A549 (cell line): ENCODE results near the gene RPTOR. TPM values are rescaled to one million over a fixed set of nuclear protein-coding genes. Genes with fewer than 3 reads are reported as not detected.
A peak's percentile ranks its signal among the peaks of the same experiment; 100 is the strongest.

Experiments used
- ATAC-seq, 2 experiments: fragments of 200-7000 bp in 1 of 2; fragments of >200 bp in 1 of 2; cut with Nextera tagmentation in 1 of 2; cut with Tn5 transposase in 1 of 2; 3 replicates each; pipeline versions ENCODE4 v1.8.0 to v1.9.1; 2018 to 2020; ENCODE audit warnings: mild to moderate bottlenecking in 1 of 2, moderate library complexity in 1 of 2
- CTCF ChIA-PET: fragments of 300-600 bp; sonication (Branson Sonifier 250); formaldehyde crosslinking; extraction: SDS; loops from one replicate; lab custom pipeline; 2021; ENCODE audit warnings: antibody characterized with exemption, inconsistent platforms; lab: Yijun Ruan, JAX
- POLR2A ChIA-PET: fragments of 350-600 bp; formaldehyde crosslinking; extraction: SDS; loops from one replicate; lab custom pipeline; 2021; ENCODE audit warnings: antibody characterized with exemption, inconsistent platforms; lab: Yijun Ruan, JAX
- DNase-seq, 2 experiments: peaks; one replicate each; pipeline versions ENCODE4 v3.0.0 to v3.0.0-alpha.2; 2011 to 2016; ENCODE audit warnings: low read depth in 1 of 2, low spot score in 1 of 2
- FAIRE-seq: peaks from 2 replicates; lab custom pipeline; 2011; peaks lifted over from hg19 to GRCh38; lab: Jason Lieb, UNC
- H3K27ac ChIP-seq, 2 experiments: fragments of >200 bp; sonication (Bioruptor Twin); formaldehyde crosslinking; 3 replicates each; pipeline ENCODE4 v1.5.1; 2016 to 2017
- H3K4me1 ChIP-seq: fragments of >200 bp; sonication (Bioruptor Twin); formaldehyde crosslinking; 3 replicates; pipeline ENCODE4 v1.6.1; 2016
- H3K4me2 ChIP-seq: fragments of >200 bp; sonication (Bioruptor Twin); formaldehyde crosslinking; 3 replicates; pipeline ENCODE4 v1.6.1; 2016
- H3K4me3 ChIP-seq: fragments of >200 bp; sonication (Bioruptor Twin); formaldehyde crosslinking; 3 replicates; pipeline ENCODE4 v1.5.1; 2016
- H3K9me3 ChIP-seq: fragments of >200 bp; sonication (Bioruptor Twin); formaldehyde crosslinking; 3 replicates; pipeline ENCODE4 v1.6.1; 2016
- BCL3 ChIP-seq: fragments of >200 bp; sonication (Bioruptor Twin); formaldehyde crosslinking; IDR thresholded peaks from 3 replicates; pipeline ENCODE4 v1.6.1; 2016
- CEBPB ChIP-seq, 2 experiments: fragments of >200 bp in 1 of 2; sonication (Bioruptor Twin) in 1 of 2; formaldehyde crosslinking in 1 of 2; IDR thresholded peaks; 2 replicates each; pipeline ENCODE4 v1.6.1; 2012 to 2016
- CHD2 ChIP-seq: fragments of 150-350 bp; IDR thresholded peaks from 2 replicates; pipeline ENCODE4 v1.6.1; 2014; ENCODE audit warnings: low read length; ENCODE audit not compliant: partially characterized antibody
- E2F6 ChIP-seq: IDR thresholded peaks from 2 replicates; pipeline ENCODE4 v1.6.1; 2012; ENCODE audit warnings: low read depth, borderline replicate concordance
- EHF ChIP-seq: fragments of 250-450 bp; sonication (Bioruptor Pico); IDR thresholded peaks from 2 replicates; pipeline ENCODE4 v1.5.0; 2020; ENCODE audit warnings: mild to moderate bottlenecking
- EHMT2 ChIP-seq: fragments of 200-600 bp; sonication (generic); IDR thresholded peaks from 2 replicates; pipeline ENCODE4 v1.6.1; 2016; ENCODE audit warnings: antibody characterized with exemption, low read depth, mild to moderate bottlenecking, moderate library complexity
- ESRRA ChIP-seq: fragments of 150-350 bp; IDR thresholded peaks from 2 replicates; pipeline ENCODE4 v1.6.1; 2014; ENCODE audit warnings: mild to moderate bottlenecking, low read length, borderline replicate concordance
- FOSB ChIP-seq: fragments of 250-450 bp; sonication (Bioruptor Pico); IDR thresholded peaks from 2 replicates; pipeline ENCODE4 v1.5.0; 2020; ENCODE audit warnings: mild to moderate bottlenecking, moderate library complexity
- FOSL2 ChIP-seq, 2 experiments: fragments of 450-650 bp in 1 of 2; fragments of >200 bp in 1 of 2; sonication (Bioruptor Twin) in 1 of 2; formaldehyde crosslinking; IDR thresholded peaks; 2 replicates each; pipeline versions ENCODE4 v1.5.0 to v1.6.1; 2016 to 2020; ENCODE audit warnings: mild to moderate bottlenecking in 1 of 2, moderate library complexity in 1 of 2
- FOXS1 ChIP-seq: fragments of 250-450 bp; sonication (Bioruptor Pico); IDR thresholded peaks from 2 replicates; pipeline ENCODE4 v1.5.0; 2020; ENCODE audit warnings: mild to moderate bottlenecking, moderate library complexity
- GATA3 ChIP-seq: IDR thresholded peaks from 2 replicates; pipeline ENCODE4 v1.6.1; 2012; ENCODE audit warnings: borderline replicate concordance
- HDAC2 ChIP-seq: fragments of 200-600 bp; sonication (generic); IDR thresholded peaks from 2 replicates; pipeline ENCODE4 v1.6.1; 2016
- HEYL ChIP-seq: fragments of 250-450 bp; sonication (Bioruptor Pico); IDR thresholded peaks from 2 replicates; pipeline ENCODE4 v1.8.0; 2021; ENCODE audit warnings: mild to moderate bottlenecking, moderate library complexity
- HMGXB4 ChIP-seq: fragments of 250-450 bp; sonication (Bioruptor Pico); IDR thresholded peaks from 2 replicates; pipeline ENCODE4 v1.5.0; 2021; ENCODE audit warnings: mild to moderate bottlenecking, moderate library complexity, borderline replicate concordance
- HOXB5 ChIP-seq: fragments of 250-450 bp; sonication (Bioruptor Pico); IDR thresholded peaks from 2 replicates; pipeline ENCODE4 v1.5.0; 2020; ENCODE audit warnings: mild to moderate bottlenecking, moderate library complexity
- JUNB ChIP-seq: fragments of >200 bp; sonication (Bioruptor Twin); formaldehyde crosslinking; IDR thresholded peaks from 2 replicates; pipeline ENCODE4 v1.6.1; 2016
- KDM1A ChIP-seq: fragments of 200-600 bp; sonication (generic); IDR thresholded peaks from 2 replicates; pipeline ENCODE4 v1.6.1; 2016; ENCODE audit warnings: low read depth, mild to moderate bottlenecking
- KDM5A ChIP-seq: fragments of 200-600 bp; sonication (generic); IDR thresholded peaks from 2 replicates; pipeline ENCODE4 v1.6.1; 2016; ENCODE audit warnings: antibody characterized with exemption, mild to moderate bottlenecking
- MYC ChIP-seq: IDR thresholded peaks from 2 replicates; pipeline ENCODE4 v1.6.1; 2012; ENCODE audit warnings: mild to moderate bottlenecking, inconsistent platforms, low read length, improper control_type of control experiment, borderline replicate concordance
- NPAS2 ChIP-seq: fragments of 250-450 bp; sonication (Bioruptor Pico); IDR thresholded peaks from 2 replicates; pipeline ENCODE4 v1.8.0; 2022; ENCODE audit warnings: mild to moderate bottlenecking, moderate library complexity, borderline replicate concordance
- NR3C1 ChIP-seq: fragments of >200 bp; sonication (Bioruptor Twin); formaldehyde crosslinking; IDR thresholded peaks from 3 replicates; pipeline ENCODE4 v1.6.1; 2017
- RAD21 ChIP-seq, 2 experiments: fragments of >200 bp in 1 of 2; sonication (Bioruptor Twin) in 1 of 2; formaldehyde crosslinking in 1 of 2; IDR thresholded peaks in 1 of 2; conservative IDR thresholded peaks in 1 of 2; 2 replicates in 1 of 2; 3 replicates in 1 of 2; pipeline ENCODE4 v1.6.1; 2012 to 2018; ENCODE audit warnings: inconsistent platforms in 1 of 2
- RARB ChIP-seq: fragments of 250-450 bp; sonication (Bioruptor Pico); IDR thresholded peaks from 2 replicates; pipeline ENCODE4 v1.8.0; 2021; ENCODE audit warnings: mild to moderate bottlenecking, moderate library complexity
- RCOR1 ChIP-seq: fragments of 150-350 bp; IDR thresholded peaks from 2 replicates; pipeline ENCODE4 v1.6.1; 2014; ENCODE audit warnings: antibody characterized with exemption, low read length, low read depth
- SREBF2 ChIP-seq: fragments of 450-650 bp; IDR thresholded peaks from 2 replicates; pipeline ENCODE4 v1.6.1; 2014; ENCODE audit warnings: mild to moderate bottlenecking, moderate library complexity
- TFCP2L1 ChIP-seq: fragments of 250-450 bp; sonication (Bioruptor Pico); IDR thresholded peaks from 2 replicates; pipeline ENCODE4 v1.5.0; 2021; ENCODE audit warnings: mild to moderate bottlenecking
- ZSCAN20 ChIP-seq: fragments of 250-450 bp; sonication (Bioruptor Pico); IDR thresholded peaks from 2 replicates; pipeline ENCODE4 v1.8.0; 2022; ENCODE audit warnings: mild to moderate bottlenecking, moderate library complexity
- WGBS: methylation state at CpG from one replicate; pipeline ENCODE4 v1.1.6; 2017; ENCODE audit errors: missing lambda C conversion rate; 5-methylcytosine and 5-hydroxymethylcytosine counted together
- polyA plus RNA-seq, 4 experiments: library from polyadenylated mRNA; depleted of rRNA in 3 of 4; stranded (reverse); fragments of >200 nt; fragmentation: RNase III in 1 of 4; extraction: RNeasy Plus Mini Kit Qiagen cat#74134 plus additional on column Dnase treatment in 1 of 4; gene quantifications; 2 replicates in 3 of 4; 3 replicates in 1 of 4; pipeline ENCODE4 v1.2.3, GENCODE V29; 2011 to 2017
- TF ChIP-seq, protein P1 (sequence below): fragments of 250-450 bp; sonication (Bioruptor Pico); IDR thresholded peaks from 2 replicates; pipeline ENCODE4 v1.5.0; 2020; ENCODE audit warnings: low read depth, mild to moderate bottlenecking, moderate library complexity
- TF ChIP-seq, protein P2 (sequence below): fragments of >200 bp; sonication (Bioruptor Twin); formaldehyde crosslinking; IDR thresholded peaks from 2 replicates; pipeline ENCODE4 v1.6.1; 2016
- TF ChIP-seq, protein P3 (sequence below): fragments of >200 bp; sonication (Bioruptor Twin); formaldehyde crosslinking; IDR thresholded peaks from 3 replicates; pipeline ENCODE4 v1.5.1; 2016
- TF ChIP-seq, protein P4 (sequence below): IDR thresholded peaks from 2 replicates; pipeline ENCODE4 v1.6.1; 2012
- TF ChIP-seq, protein P5 (sequence below): fragments of 450-650 bp; IDR thresholded peaks from 2 replicates; pipeline ENCODE4 v1.6.1; 2014; ENCODE audit warnings: antibody characterized with exemption

The RPTOR gene
- polyA plus RNA-seq, 2 of the 4 experiments (the other 2 are of a cell fraction), result 10.8 to 27.1 TPM

DNA sequence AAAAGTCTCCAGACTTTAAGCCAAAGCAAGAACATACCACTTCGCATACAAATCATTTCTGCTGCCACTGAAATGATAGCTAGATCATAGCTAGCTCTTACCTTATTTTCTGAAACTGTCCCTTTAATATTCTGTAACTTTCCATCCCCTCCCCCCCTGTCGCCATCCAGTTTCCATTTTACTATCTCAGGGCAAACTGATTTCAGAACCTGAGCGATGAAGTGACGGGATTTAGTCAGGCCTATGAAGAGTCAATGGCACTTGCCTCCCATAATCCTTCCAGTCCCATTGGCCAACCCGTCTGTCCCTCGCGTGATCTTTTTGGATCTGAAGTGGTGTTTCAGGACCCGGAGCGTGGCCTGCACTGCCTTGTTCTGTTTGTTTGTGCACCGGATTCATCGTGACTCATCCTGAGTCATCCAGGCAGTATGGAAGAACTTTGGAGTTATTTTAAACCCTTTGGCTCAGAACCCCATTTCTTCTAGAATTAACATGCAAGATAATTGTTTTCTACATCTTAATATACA, 247.2 kb downstream of the RPTOR start:
- WGBS, result 1% methylated on average over 11 of the region's 11 CpGs
- Histone ChIP-seq H3K4me3 (peak overlapping the region; percentile 21), H3K4me1 (peaks cover 59% of the 10 kb centered on the region), H3K9me3 (peaks cover 7% of the 10 kb centered on the region; the same call in 1 of the 3 replicates), H3K4me2 (peak overlapping the region; percentile 86), H3K27ac (peak overlapping the region; percentile 79 to 89)
- ATAC-seq, result peak; percentile 91 to 94
- ChIA-PET POLR2A (no interaction called here), CTCF (interaction anchor here (0.9 to 1.7 kb wide), 6 partner anchors 13 to 952 kb away, joined by 3 to 7 read pairs (median 4); partner anchors contain the start of gene CBX4)
- FAIRE-seq, result peak; percentile 98
- DNase-seq, result peak; percentile 92 to 96
- TF ChIP-seq, protein P1, sequence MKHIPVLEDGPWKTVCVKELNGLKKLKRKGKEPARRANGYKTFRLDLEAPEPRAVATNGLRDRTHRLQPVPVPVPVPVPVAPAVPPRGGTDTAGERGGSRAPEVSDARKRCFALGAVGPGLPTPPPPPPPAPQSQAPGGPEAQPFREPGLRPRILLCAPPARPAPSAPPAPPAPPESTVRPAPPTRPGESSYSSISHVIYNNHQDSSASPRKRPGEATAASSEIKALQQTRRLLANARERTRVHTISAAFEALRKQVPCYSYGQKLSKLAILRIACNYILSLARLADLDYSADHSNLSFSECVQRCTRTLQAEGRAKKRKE (CRISPR knock-in tag), result peak; percentile 69; the same call in 1 of the 2 replicates
- TF ChIP-seq RCOR1 (peak; percentile 64; the same call in 1 of the 2 replicates), NR3C1 (no peak), MYC (no peak; the same call in 1 of the 2 replicates), EHF (CRISPR knock-in tag) (no peak), FOSL2 (IDR thresholded peaks at IDR 0.05) (peak; percentile 99), FOSL2 (CRISPR knock-in tag; IDR thresholded peaks at IDR 0.05) (peak; percentile 100), KDM5A (no peak), GATA3 (peak; percentile 79; the same call in 1 of the 2 replicates), RARB (no peak), KDM1A (no peak), EHMT2 (no peak), CHD2 (peak; percentile 9), CEBPB (IDR thresholded peaks at IDR 0.05) (0 out of 4 replicates have a peak, but pooled peaks of 1 of the 2 experiments have one; percentile 1), SREBF2 (no peak), NPAS2 (CRISPR knock-in tag) (no peak), RAD21 (conservative IDR thresholded peaks at IDR 0.05 in 1 of 2, IDR thresholded peaks at IDR 0.05 in 1 of 2) (0 out of 5 replicates have a peak, but pooled peaks have one; percentile 18 to 19), TFCP2L1 (no peak), ESRRA (no peak), ZSCAN20 (no peak), HOXB5 (no peak; the same call in 1 of the 2 replicates), JUNB (peak; percentile 98), E2F6 (peak; percentile 54; the same call in 1 of the 2 replicates), FOSB (no peak), FOXS1 (CRISPR knock-in tag) (peak; percentile 32; the same call in 1 of the 2 replicates), HEYL (CRISPR knock-in tag) (0 out of 2 replicates have a peak, but pooled peaks have one; percentile 11), HDAC2 (no peak), BCL3 (no peak), HMGXB4 (no peak)
- TF ChIP-seq, protein P2, sequence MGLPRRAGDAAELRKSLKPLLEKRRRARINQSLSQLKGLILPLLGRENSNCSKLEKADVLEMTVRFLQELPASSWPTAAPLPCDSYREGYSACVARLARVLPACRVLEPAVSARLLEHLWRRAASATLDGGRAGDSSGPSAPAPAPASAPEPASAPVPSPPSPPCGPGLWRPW, result no peak
- TF ChIP-seq, protein P3, sequence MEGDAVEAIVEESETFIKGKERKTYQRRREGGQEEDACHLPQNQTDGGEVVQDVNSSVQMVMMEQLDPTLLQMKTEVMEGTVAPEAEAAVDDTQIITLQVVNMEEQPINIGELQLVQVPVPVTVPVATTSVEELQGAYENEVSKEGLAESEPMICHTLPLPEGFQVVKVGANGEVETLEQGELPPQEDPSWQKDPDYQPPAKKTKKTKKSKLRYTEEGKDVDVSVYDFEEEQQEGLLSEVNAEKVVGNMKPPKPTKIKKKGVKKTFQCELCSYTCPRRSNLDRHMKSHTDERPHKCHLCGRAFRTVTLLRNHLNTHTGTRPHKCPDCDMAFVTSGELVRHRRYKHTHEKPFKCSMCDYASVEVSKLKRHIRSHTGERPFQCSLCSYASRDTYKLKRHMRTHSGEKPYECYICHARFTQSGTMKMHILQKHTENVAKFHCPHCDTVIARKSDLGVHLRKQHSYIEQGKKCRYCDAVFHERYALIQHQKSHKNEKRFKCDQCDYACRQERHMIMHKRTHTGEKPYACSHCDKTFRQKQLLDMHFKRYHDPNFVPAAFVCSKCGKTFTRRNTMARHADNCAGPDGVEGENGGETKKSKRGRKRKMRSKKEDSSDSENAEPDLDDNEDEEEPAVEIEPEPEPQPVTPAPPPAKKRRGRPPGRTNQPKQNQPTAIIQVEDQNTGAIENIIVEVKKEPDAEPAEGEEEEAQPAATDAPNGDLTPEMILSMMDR, result no peak
- TF ChIP-seq, protein P4, sequence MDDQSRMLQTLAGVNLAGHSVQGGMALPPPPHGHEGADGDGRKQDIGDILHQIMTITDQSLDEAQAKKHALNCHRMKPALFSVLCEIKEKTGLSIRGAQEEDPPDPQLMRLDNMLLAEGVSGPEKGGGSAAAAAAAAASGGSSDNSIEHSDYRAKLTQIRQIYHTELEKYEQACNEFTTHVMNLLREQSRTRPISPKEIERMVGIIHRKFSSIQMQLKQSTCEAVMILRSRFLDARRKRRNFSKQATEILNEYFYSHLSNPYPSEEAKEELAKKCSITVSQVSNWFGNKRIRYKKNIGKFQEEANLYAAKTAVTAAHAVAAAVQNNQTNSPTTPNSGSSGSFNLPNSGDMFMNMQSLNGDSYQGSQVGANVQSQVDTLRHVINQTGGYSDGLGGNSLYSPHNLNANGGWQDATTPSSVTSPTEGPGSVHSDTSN, result 0 out of 2 replicates have a peak, but pooled peaks have one; percentile 69
- TF ChIP-seq, protein P5, sequence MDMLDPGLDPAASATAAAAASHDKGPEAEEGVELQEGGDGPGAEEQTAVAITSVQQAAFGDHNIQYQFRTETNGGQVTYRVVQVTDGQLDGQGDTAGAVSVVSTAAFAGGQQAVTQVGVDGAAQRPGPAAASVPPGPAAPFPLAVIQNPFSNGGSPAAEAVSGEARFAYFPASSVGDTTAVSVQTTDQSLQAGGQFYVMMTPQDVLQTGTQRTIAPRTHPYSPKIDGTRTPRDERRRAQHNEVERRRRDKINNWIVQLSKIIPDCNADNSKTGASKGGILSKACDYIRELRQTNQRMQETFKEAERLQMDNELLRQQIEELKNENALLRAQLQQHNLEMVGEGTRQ, result no peak
